ENCODE results near the gene RIPOR3.

Gene RIPOR3

GRCh38 chr20:50719328-50719727 lies 28.0 kb upstream of the RIPOR3 start:
- no peak overlapping the region for H3K27ac ChIP-seq (ENCODE audit: poor library complexity, severe bottlenecking)
- no peaks in the 10 kb centered on the region for H3K27me3 ChIP-seq (ENCODE audit: insufficient read depth, poor library complexity, severe bottlenecking)
- H3K4me1 ChIP-seq (ENCODE audit: insufficient read depth, poor library complexity, severe bottlenecking) = peaks cover 5% of the 10 kb centered on the region
- no peak for TF ChIP-seq CTCF (IDR thresholded peaks at IDR 0.05; ENCODE audit: poor library complexity, severe bottlenecking)
- H3K4me3 ChIP-seq (ENCODE audit: severe bottlenecking) = no peak overlapping the region
- ATAC-seq (ENCODE audit: low read depth) (no peak), DNase-seq (ENCODE audit: low spot score) (peak; percentile 39)
- no peaks in the 10 kb centered on the region for H3K36me3 ChIP-seq (ENCODE audit: low read depth)
- H3K9me3 ChIP-seq (ENCODE audit: severe bottlenecking) = no peaks in the 10 kb centered on the region

GRCh38 chr20:50717974-50718761 lies 26.8 kb upstream of the RIPOR3 start:
- Histone ChIP-seq H3K4me1 (ENCODE audit: insufficient read depth, poor library complexity, severe bottlenecking) (peaks cover 5% of the 10 kb centered on the region), H3K27ac (ENCODE audit: poor library complexity, severe bottlenecking) (no peak overlapping the region), H3K4me3 (ENCODE audit: severe bottlenecking) (no peak overlapping the region), H3K36me3 (ENCODE audit: low read depth) (no peaks in the 10 kb centered on the region), H3K27me3 (ENCODE audit: insufficient read depth, poor library complexity, severe bottlenecking) (no peaks in the 10 kb centered on the region), H3K9me3 (ENCODE audit: severe bottlenecking) (no peaks in the 10 kb centered on the region)
- peak; percentile 50 for TF ChIP-seq CTCF (IDR thresholded peaks at IDR 0.05; ENCODE audit: poor library complexity, severe bottlenecking)
- DNase-seq (ENCODE audit: low spot score) (peak; percentile 61), ATAC-seq (ENCODE audit: low read depth) (0 out of 3 replicates have a peak, but pooled peaks have one; percentile 22)

GRCh38 chr20:50717312-50717711 lies 26.0 kb upstream of the RIPOR3 start:
- TF ChIP-seq CTCF (IDR thresholded peaks at IDR 0.05; ENCODE audit: poor library complexity, severe bottlenecking) = no peak
- no peak overlapping the region for H3K4me3 ChIP-seq (ENCODE audit: severe bottlenecking)
- no peak overlapping the region for H3K27ac ChIP-seq (ENCODE audit: poor library complexity, severe bottlenecking)
- H3K9me3 ChIP-seq (ENCODE audit: severe bottlenecking) = no peaks in the 10 kb centered on the region
- H3K4me1 ChIP-seq (ENCODE audit: insufficient read depth, poor library complexity, severe bottlenecking) = peaks cover 5% of the 10 kb centered on the region
- DNase-seq (ENCODE audit: low spot score) = no peak
- H3K36me3 ChIP-seq (ENCODE audit: low read depth) = no peaks in the 10 kb centered on the region
- ATAC-seq (ENCODE audit: low read depth) = no peak
- no peaks in the 10 kb centered on the region for H3K27me3 ChIP-seq (ENCODE audit: insufficient read depth, poor library complexity, severe bottlenecking)

GRCh38 chr20:50716518-50716917 lies 25.2 kb upstream of the RIPOR3 start:
- H3K27ac ChIP-seq (ENCODE audit: poor library complexity, severe bottlenecking) = no peak overlapping the region

More at GRCh38 chr20:50716518-50716917, 25.2 kb upstream of the RIPOR3 start:
- no peak for ATAC-seq (ENCODE audit: low read depth)
- H3K36me3 ChIP-seq (ENCODE audit: low read depth) = no peaks in the 10 kb centered on the region
- TF ChIP-seq CTCF (IDR thresholded peaks at IDR 0.05; ENCODE audit: poor library complexity, severe bottlenecking) = no peak
- no peaks in the 10 kb centered on the region for H3K9me3 ChIP-seq (ENCODE audit: severe bottlenecking)
- H3K27me3 ChIP-seq (ENCODE audit: insufficient read depth, poor library complexity, severe bottlenecking) = no peaks in the 10 kb centered on the region
- no peak for DNase-seq (ENCODE audit: low spot score)
- no peak overlapping the region for H3K4me3 ChIP-seq (ENCODE audit: severe bottlenecking)
- peaks cover 5% of the 10 kb centered on the region for H3K4me1 ChIP-seq (ENCODE audit: insufficient read depth, poor library complexity, severe bottlenecking)
